H1 (cell line): ENCODE data around the gene POLN. TPM values are rescaled to one million over a fixed set of nuclear protein-coding genes. Genes with fewer than 3 reads are reported as not detected.

Experiments used
- CTCF ChIA-PET: fragments of 300-600 bp; sonication (Branson Sonifier 250); formaldehyde crosslinking; loops from one replicate; lab custom pipeline; 2021; ENCODE audit not compliant: partially characterized antibody; lab: Charles Lee
- POLR2A ChIA-PET: fragments of 300-600 bp; sonication (Branson Sonifier 250); formaldehyde crosslinking; loops from one replicate; lab custom pipeline; 2021; ENCODE audit warnings: inconsistent platforms; ENCODE audit not compliant: partially characterized antibody; lab: Charles Lee
- DNase-seq, 2 experiments: peaks; one replicate each; pipeline versions ENCODE4 v3.0.0 to v3.0.0-alpha.2; 2010 to 2022; ENCODE audit warnings: low spot score in 2 of 2, low read depth in 1 of 2, mixed read lengths in 1 of 2
- FAIRE-seq: peaks from 2 replicates; lab custom pipeline; 2011; peaks lifted over from hg19 to GRCh38; lab: Jason Lieb, UNC
- H2AFZ ChIP-seq: 2 replicates; pipeline ENCODE4 v1.8.1; 2012; ENCODE audit warnings: low read length, inconsistent platforms
- H2AK5ac ChIP-seq: 2 replicates; pipeline ENCODE4 v1.6.1; 2013; ENCODE audit warnings: low read depth, low read length
- H2BK120ac ChIP-seq: replicated peaks from 2 replicates; pipeline ENCODE3; 2013; ENCODE audit warnings: low read depth, low read length, inconsistent platforms
- H2BK12ac ChIP-seq: 2 replicates; pipeline ENCODE4 v1.6.1; 2013; ENCODE audit warnings: low read depth, low read length
- H2BK15ac ChIP-seq: 2 replicates; pipeline ENCODE4 v1.6.1; 2013; ENCODE audit warnings: low read length
- H2BK20ac ChIP-seq: 2 replicates; pipeline ENCODE4 v1.6.1; 2013; ENCODE audit warnings: low read length
- H2BK5ac ChIP-seq: 2 replicates; pipeline ENCODE4 v1.6.1; 2013; ENCODE audit warnings: low read depth, low read length
- H3K14ac ChIP-seq: 2 replicates; pipeline ENCODE4 v1.6.1; 2013; ENCODE audit warnings: inconsistent platforms; ENCODE audit not compliant: insufficient read length
- H3K18ac ChIP-seq: 2 replicates; pipeline ENCODE4 v1.6.1; 2013; ENCODE audit warnings: low read length; ENCODE audit errors: extremely low read depth
- H3K23ac ChIP-seq: 2 replicates; pipeline ENCODE4 v1.6.1; 2013; ENCODE audit warnings: inconsistent platforms; ENCODE audit not compliant: insufficient read length
- H3K23me2 ChIP-seq: 2 replicates; pipeline ENCODE4 v1.6.1; 2013; ENCODE audit warnings: low read depth, low read length
- H3K27ac ChIP-seq: 2 replicates; pipeline ENCODE4 v1.6.1; 2011; ENCODE audit warnings: low read depth, low read length, inconsistent platforms
- H3K27me3 ChIP-seq, 4 experiments: replicated peaks in 1 of 4; 1 replicate in 1 of 4; 2 replicates in 3 of 4; pipeline versions ENCODE4 v1.6.1 to v1.8.1; 2011 to 2013; ENCODE audit warnings: low read length in 3 of 4, mild to moderate bottlenecking in 3 of 4, inconsistent platforms in 2 of 4, mixed read lengths in 2 of 4, moderate library complexity in 1 of 4; ENCODE audit not compliant: control insufficient read depth in 3 of 4, insufficient read depth in 3 of 4; ENCODE audit errors: extremely low read depth in 1 of 4
- H3K36me3 ChIP-seq, 4 experiments: 2 replicates each; pipeline versions ENCODE4 v1.6.1 to v1.8.1; 2011 to 2013; ENCODE audit warnings: mild to moderate bottlenecking in 4 of 4, low read length in 3 of 4, moderate library complexity in 2 of 4, control low read depth in 1 of 4, inconsistent platforms in 1 of 4; ENCODE audit not compliant: insufficient read depth in 4 of 4, control insufficient read depth in 2 of 4
- H3K4ac ChIP-seq: replicated peaks from 2 replicates; pipeline ENCODE3; 2013; ENCODE audit warnings: low read length, low read depth, mixed read lengths, inconsistent platforms; ENCODE audit not compliant: insufficient read length
- H3K4me1 ChIP-seq, 4 experiments: replicated peaks in 1 of 4; 1 replicate in 1 of 4; 2 replicates in 3 of 4; pipeline versions ENCODE4 v1.6.1 to v1.8.1; 2011 to 2013; ENCODE audit warnings: low read length in 3 of 4, inconsistent platforms in 2 of 4, mixed read lengths in 1 of 4; ENCODE audit not compliant: insufficient read depth in 4 of 4, control insufficient read depth in 3 of 4
- H3K4me2 ChIP-seq, 2 experiments: 2 replicates each; pipeline versions ENCODE4 v1.6.1 to v1.8.1; 2011 to 2013; ENCODE audit warnings: low read depth in 2 of 2, low read length in 2 of 2, control low read depth in 1 of 2, inconsistent platforms in 1 of 2, mild to moderate bottlenecking in 1 of 2; ENCODE audit not compliant: insufficient read depth in 1 of 2
- H3K4me3 ChIP-seq, 4 experiments: fragments of 200-600, 300-600 bp in 1 of 4; sonication (generic), shearing (Covaris generic), sonication (Bioruptor Twin) in 1 of 4; 2 replicates each; pipeline versions ENCODE4 v1.5.1 to v1.8.1; 2011 to 2016; ENCODE audit warnings: low read length in 4 of 4, low read depth in 3 of 4, control low read depth in 2 of 4, inconsistent platforms in 2 of 4, mild to moderate bottlenecking in 2 of 4, mixed read lengths in 1 of 4, moderate library complexity in 1 of 4; ENCODE audit not compliant: insufficient read depth in 2 of 4; ENCODE audit errors: extremely low read depth in 1 of 4
- H3K56ac ChIP-seq: replicated peaks from 2 replicates; pipeline ENCODE3; 2013; ENCODE audit warnings: low read depth, mild to moderate bottlenecking, mixed read lengths, low read length, inconsistent platforms; ENCODE audit not compliant: insufficient read length
- H3K79me1 ChIP-seq: 2 replicates; pipeline ENCODE4 v1.6.1; 2013; ENCODE audit warnings: low read depth, low read length, control low read depth
- H3K79me2 ChIP-seq, 2 experiments: 2 replicates each; pipeline versions ENCODE4 v1.6.1 to v1.8.1; 2012 to 2013; ENCODE audit warnings: low read length in 2 of 2, mild to moderate bottlenecking in 2 of 2, inconsistent platforms in 1 of 2; ENCODE audit not compliant: insufficient read depth in 2 of 2, control insufficient read depth in 1 of 2
- H3K9ac ChIP-seq, 4 experiments: replicated peaks in 1 of 4; 1 replicate in 1 of 4; 2 replicates in 3 of 4; pipeline versions ENCODE4 v1.6.1 to v1.8.1; 2011 to 2013; ENCODE audit warnings: low read depth in 3 of 4, low read length in 3 of 4, control low read depth in 2 of 4, mild to moderate bottlenecking in 2 of 4, moderate library complexity in 2 of 4, inconsistent platforms in 1 of 4; ENCODE audit errors: extremely low read depth in 1 of 4
- H3K9me3 ChIP-seq, 2 experiments: 2 replicates each; pipeline versions ENCODE4 v1.6.1 to v1.8.1; 2012 to 2013; ENCODE audit warnings: mild to moderate bottlenecking in 2 of 2, moderate library complexity in 2 of 2, control low read depth in 1 of 2, inconsistent platforms in 1 of 2, low read depth in 1 of 2, low read length in 1 of 2, mixed read lengths in 1 of 2; ENCODE audit not compliant: insufficient read depth in 2 of 2
- H4K20me1 ChIP-seq, 2 experiments: replicated peaks in 1 of 2; 2 replicates each; pipeline versions ENCODE3 to v1.8.1; 2011 to 2013; ENCODE audit warnings: inconsistent platforms in 2 of 2, low read length in 2 of 2, mild to moderate bottlenecking in 1 of 2; ENCODE audit not compliant: insufficient read depth in 2 of 2, control insufficient read depth in 1 of 2
- H4K5ac ChIP-seq: 2 replicates; pipeline ENCODE4 v1.6.1; 2013; ENCODE audit warnings: low read length, low read depth, mixed read lengths, inconsistent platforms; ENCODE audit not compliant: insufficient read length
- H4K8ac ChIP-seq: 2 replicates; pipeline ENCODE4 v1.8.0; 2013; ENCODE audit warnings: mild to moderate bottlenecking, moderate library complexity, low read length, inconsistent platforms; ENCODE audit not compliant: insufficient read depth; ENCODE audit errors: extremely low read depth
- H4K91ac ChIP-seq: replicated peaks from 2 replicates; pipeline ENCODE3; 2013; ENCODE audit warnings: low read length, mixed read lengths, inconsistent platforms; ENCODE audit not compliant: insufficient read length
- BRCA1 ChIP-seq: IDR thresholded peaks from 2 replicates; pipeline ENCODE4 v1.6.1; 2012; ENCODE audit warnings: low read depth, low read length, improper control_type of control experiment
- CHD2 ChIP-seq: IDR thresholded peaks from 2 replicates; pipeline ENCODE4 v1.6.1; 2012; ENCODE audit warnings: low read length, improper control_type of control experiment
- CREB1 ChIP-seq: IDR thresholded peaks from 2 replicates; pipeline ENCODE4 v1.6.1; 2012; ENCODE audit warnings: inconsistent platforms
- CTCF ChIP-seq, 3 experiments: IDR thresholded peaks; 1 replicate in 2 of 3; 2 replicates in 1 of 3; pipeline versions ENCODE4 v1.5.1 to v1.6.1; 2011; ENCODE audit warnings: low read length in 3 of 3, mild to moderate bottlenecking in 3 of 3, inconsistent platforms in 2 of 3, low read depth in 1 of 3, moderate library complexity in 1 of 3; ENCODE audit not compliant: insufficient read depth in 1 of 3; ENCODE audit errors: control extremely low read depth in 1 of 3
- EZH2 ChIP-seq: fragments of 200-600 bp; sonication (generic); IDR thresholded peaks from 2 replicates; pipeline ENCODE4 v1.7.1; 2012; ENCODE audit warnings: low read depth, mild to moderate bottlenecking, moderate library complexity, low read length, inconsistent platforms; ENCODE audit not compliant: severe bottlenecking
- GABPA ChIP-seq: IDR thresholded peaks from 2 replicates; pipeline ENCODE4 v1.6.1; 2011; ENCODE audit warnings: mild to moderate bottlenecking, low read length, moderate library complexity, borderline replicate concordance; ENCODE audit not compliant: insufficient read depth
- HDAC2 ChIP-seq, 2 experiments: fragments of 300-600 bp in 1 of 2; sonication (generic) in 1 of 2; IDR thresholded peaks; 2 replicates each; pipeline ENCODE4 v1.6.1; 2011 to 2012; ENCODE audit warnings: low read depth in 2 of 2, low read length in 2 of 2, mild to moderate bottlenecking in 2 of 2, moderate library complexity in 2 of 2, borderline replicate concordance in 1 of 2, inconsistent platforms in 1 of 2
- HDAC6 ChIP-seq: IDR thresholded peaks from one replicate; pipeline ENCODE4 v1.7.1; 2012; ENCODE audit warnings: low read depth, mild to moderate bottlenecking, inconsistent platforms, low read length, moderate library complexity
- JUN ChIP-seq: IDR thresholded peaks from 2 replicates; pipeline ENCODE4 v1.6.1; 2011; ENCODE audit warnings: low read depth, mild to moderate bottlenecking, improper control_type of control experiment, low read length
- SP4 ChIP-seq: IDR thresholded peaks from 2 replicates; pipeline ENCODE4 v1.6.1; 2012; ENCODE audit warnings: low read length, inconsistent platforms
- SRF ChIP-seq: IDR thresholded peaks from 2 replicates; pipeline ENCODE4 v1.6.1; 2011; ENCODE audit warnings: mild to moderate bottlenecking, low read depth, low read length, moderate library complexity
- USF2 ChIP-seq: IDR thresholded peaks from 2 replicates; pipeline ENCODE4 v1.6.1; 2011; ENCODE audit warnings: low read length, improper control_type of control experiment
- polyA plus RNA-seq, 7 experiments: library from polyadenylated mRNA; depleted of rRNA in 3 of 7; stranded (reverse) in 5 of 7; unstranded in 2 of 7; fragments of >200 nt in 5 of 7; fragments of 200-250 nt in 2 of 7; gene quantifications; 1 replicate in 5 of 7; 2 replicates in 1 of 7; 4 replicates in 1 of 7; pipeline versions ENCODE4 v1.2.1 to v1.2.3, GENCODE V29; 2011 to 2013; ENCODE audit warnings: missing spikeins in 2 of 7, mixed read lengths in 2 of 7
- total RNA-seq: library from RNA; stranded (reverse); fragmentation: NEBNext Ultra II Directional; extraction: Animal tissue kit (Norgen Biotek cat#: 25700); gene quantifications from 2 replicates; pipeline ENCODE4 v1.2.1, GENCODE V29; 2021

The POLN gene
- total and polyA plus RNA-seq, 2 of the 8 experiments (the other 6 are each of a cell fraction or from before 2014, with no cell fraction given): 0.98 to 1.5 TPM

DNA sequence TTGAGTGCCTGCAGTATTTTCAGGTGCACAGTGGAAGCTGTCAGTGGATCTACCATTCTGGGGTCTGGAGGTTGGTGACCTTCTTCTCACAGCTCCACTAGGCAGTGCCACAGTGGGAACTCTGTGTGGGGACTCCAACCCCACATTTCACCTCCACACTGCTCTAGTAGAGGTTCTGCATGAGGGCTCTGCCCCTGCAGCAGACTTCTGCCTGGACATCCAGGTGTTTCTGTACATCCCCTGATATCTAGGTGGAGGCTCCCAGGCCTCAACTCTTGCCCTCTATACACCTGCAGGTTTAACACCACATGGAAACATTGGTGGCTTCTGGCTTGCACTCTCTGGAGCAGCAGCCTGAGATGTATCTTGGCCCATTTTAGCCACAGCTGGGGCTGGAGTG is 216.1 kb downstream of the POLN start:
- Histone ChIP-seq H3K23ac (no peak overlapping the region), H4K5ac (no peak overlapping the region), H2BK120ac (no peak overlapping the region), H2AK5ac (no peak overlapping the region), H2BK12ac (no peak overlapping the region), H3K4me3 (no peak overlapping the region), H3K4me2 (no peak overlapping the region), H3K4me1 (peaks cover 0 to 4% (median 0%) of the 10 kb centered on the region in 4 experiments; a peak in 1 of 7 replicates), H4K91ac (no peak overlapping the region), H3K27me3 (peaks cover 0 to 2% (median 1%) of the 10 kb centered on the region in 4 experiments; a peak in 1 of 7 replicates), H3K9me3 (peaks cover 6 to 7% of the 10 kb centered on the region in 2 experiments; a peak in 1 of 4 replicates), H3K4ac (no peak overlapping the region), H3K18ac (no peak overlapping the region), H2BK20ac (no peak overlapping the region), H3K79me1 (no peaks in the 10 kb centered on the region), H3K79me2 (no peaks in the 10 kb centered on the region), H3K56ac (no peak overlapping the region), H4K20me1 (no peaks in the 10 kb centered on the region), H3K23me2 (no peaks in the 10 kb centered on the region), H2BK5ac (no peak overlapping the region), H3K14ac (no peak overlapping the region), H3K9ac (no peak overlapping the region), H3K36me3 (no peaks in the 10 kb centered on the region), H2BK15ac (no peak overlapping the region), H2AFZ (no peak overlapping the region), H4K8ac (no peak overlapping the region), H3K27ac (no peak overlapping the region)
- FAIRE-seq: no peak
- POLR2A ChIA-PET: no interaction called here
- no peak for DNase-seq
- CTCF ChIA-PET: interaction anchor here (0.6 kb wide), 1 partner anchor 168 kb away, joined by 3 read pairs; no protein-coding TSS in a partner anchor
- TF ChIP-seq SP4 (no peak), SRF (no peak), JUN (no peak), CTCF (IDR thresholded peaks at IDR 0.05; ENCODE audit: control extremely low read depth in 1 of 3, insufficient read depth in 1 of 3, low read depth in 1 of 3, low read length in 3 of 3) (no peak), USF2 (no peak), BRCA1 (no peak), EZH2 (no peak), GABPA (no peak), HDAC6 (no peak), HDAC2 (IDR thresholded peaks at IDR 0.05; ENCODE audit: borderline replicate concordance in 1 of 2, low read depth in 2 of 2, low read length in 2 of 2) (no peak), CREB1 (no peak), CHD2 (no peak)
